ENCODE data around the gene THUMPD2. TPM values are rescaled to one million over a fixed set of nuclear protein-coding genes. Genes with fewer than 3 reads are reported as not detected.

Gene THUMPD2
- total and polyA plus RNA-seq, 9 donors: 10.5 to 22.0 (median 16.3) TPM

GRCh38 chr2:39755466-39755865 is 23.6 kb downstream of the THUMPD2 start:
- Histone ChIP-seq H3K36me3 (no peaks in the 10 kb centered on the region), H3K27ac (no peak overlapping the region), H3K27me3 (no peaks in the 10 kb centered on the region), H3K4me3 (no peak overlapping the region), H3K4me1 (ENCODE audit: insufficient read depth) (no peaks in the 10 kb centered on the region), H3K9me3 (no peaks in the 10 kb centered on the region)
- no peak for DNase-seq
- intact Hi-C loops (cut with DNase I): no loop called here
- TF ChIP-seq EP300 (IDR thresholded peaks at IDR 0.05) (no peak), POLR2A (IDR thresholded peaks at IDR 0.05) (no peak)
- TF ChIP-seq, protein P1, sequence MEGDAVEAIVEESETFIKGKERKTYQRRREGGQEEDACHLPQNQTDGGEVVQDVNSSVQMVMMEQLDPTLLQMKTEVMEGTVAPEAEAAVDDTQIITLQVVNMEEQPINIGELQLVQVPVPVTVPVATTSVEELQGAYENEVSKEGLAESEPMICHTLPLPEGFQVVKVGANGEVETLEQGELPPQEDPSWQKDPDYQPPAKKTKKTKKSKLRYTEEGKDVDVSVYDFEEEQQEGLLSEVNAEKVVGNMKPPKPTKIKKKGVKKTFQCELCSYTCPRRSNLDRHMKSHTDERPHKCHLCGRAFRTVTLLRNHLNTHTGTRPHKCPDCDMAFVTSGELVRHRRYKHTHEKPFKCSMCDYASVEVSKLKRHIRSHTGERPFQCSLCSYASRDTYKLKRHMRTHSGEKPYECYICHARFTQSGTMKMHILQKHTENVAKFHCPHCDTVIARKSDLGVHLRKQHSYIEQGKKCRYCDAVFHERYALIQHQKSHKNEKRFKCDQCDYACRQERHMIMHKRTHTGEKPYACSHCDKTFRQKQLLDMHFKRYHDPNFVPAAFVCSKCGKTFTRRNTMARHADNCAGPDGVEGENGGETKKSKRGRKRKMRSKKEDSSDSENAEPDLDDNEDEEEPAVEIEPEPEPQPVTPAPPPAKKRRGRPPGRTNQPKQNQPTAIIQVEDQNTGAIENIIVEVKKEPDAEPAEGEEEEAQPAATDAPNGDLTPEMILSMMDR (IDR thresholded peaks at IDR 0.05): no peak
- WGBS, 3 donors: 91 to 95% (median 92%) methylated on average over 1 of the region's 1 CpG

DNA sequence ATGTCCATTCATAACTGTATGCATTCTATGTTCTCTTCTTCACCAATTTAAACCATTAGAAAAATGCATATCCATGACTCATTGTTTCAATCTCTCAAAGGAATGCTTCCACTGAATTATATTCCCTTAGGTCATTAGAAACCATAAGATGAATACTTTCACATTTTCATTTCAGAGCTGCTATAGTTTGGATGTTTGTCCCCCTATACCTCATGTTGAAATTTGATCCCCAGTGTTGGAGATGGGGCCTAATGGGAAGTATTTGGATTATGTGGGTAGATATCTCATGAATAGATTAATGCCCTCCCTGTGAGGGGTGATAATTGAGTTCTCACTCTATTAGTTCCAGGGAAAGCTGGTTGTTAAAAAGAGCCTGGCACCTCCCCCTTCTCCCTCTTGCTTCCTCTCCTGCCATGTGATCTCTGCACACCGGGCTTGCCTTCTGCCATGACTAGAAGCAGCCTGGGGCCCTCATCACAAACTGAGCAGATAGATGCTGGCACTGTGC is 35.7 kb downstream of the THUMPD2 start:
- H3K27ac ChIP-seq: no peak overlapping the region
- H3K4me1 ChIP-seq (ENCODE audit: insufficient read depth): no peaks in the 10 kb centered on the region
- TF ChIP-seq, protein P1 (IDR thresholded peaks at IDR 0.05): no peak
- no peak for TF ChIP-seq POLR2A (IDR thresholded peaks at IDR 0.05)
- no peaks in the 10 kb centered on the region for H3K36me3 ChIP-seq
- no peak for DNase-seq
- intact Hi-C loops (cut with DNase I): no loop called here
- WGBS, 3 donors: 47 to 58% (median 52%) methylated on average over 1 of the region's 1 CpG
- no peaks in the 10 kb centered on the region for H3K27me3 ChIP-seq
- H3K9me3 ChIP-seq: no peaks in the 10 kb centered on the region
- no peak overlapping the region for H3K4me3 ChIP-seq

GRCh38 chr2:39741871-39742270 is 37.2 kb downstream of the THUMPD2 start:
- Histone ChIP-seq H3K27me3 (no peaks in the 10 kb centered on the region), H3K9me3 (no peaks in the 10 kb centered on the region), H3K36me3 (no peaks in the 10 kb centered on the region), H3K4me1 (ENCODE audit: insufficient read depth) (no peaks in the 10 kb centered on the region), H3K4me3 (no peak overlapping the region), H3K27ac (no peak overlapping the region)
- TF ChIP-seq, protein P1 (IDR thresholded peaks at IDR 0.05): no peak
- TF ChIP-seq EP300 (IDR thresholded peaks at IDR 0.05) (no peak), POLR2A (IDR thresholded peaks at IDR 0.05) (no peak)
- DNase-seq: no peak
- 94 to 95% (median 95%) methylated on average over 1 of the region's 1 CpG for WGBS, 3 donors
- intact Hi-C loops (cut with DNase I): no loop called here

DNA sequence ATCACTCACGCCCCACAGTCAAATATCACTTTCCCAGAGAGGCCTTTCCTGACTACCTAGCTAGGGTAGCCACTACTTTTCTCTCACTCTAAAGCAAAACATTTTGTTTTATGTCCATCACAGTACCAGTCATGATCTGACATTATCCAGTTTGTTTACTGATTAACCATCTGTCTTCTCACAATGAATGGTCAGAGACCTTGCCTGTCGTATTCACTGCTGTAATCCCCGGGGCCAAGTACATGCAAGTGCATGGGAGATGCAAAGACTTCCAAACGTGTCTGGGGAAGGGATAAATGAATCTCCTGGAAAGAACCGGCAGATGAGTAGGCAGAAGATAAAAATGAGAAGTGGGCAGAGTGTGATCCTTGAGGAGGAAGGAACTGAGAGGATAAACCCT is 39.7 kb downstream of the THUMPD2 start:
- Histone ChIP-seq H3K4me1 (ENCODE audit: insufficient read depth) (no peaks in the 10 kb centered on the region), H3K27ac (no peak overlapping the region), H3K27me3 (no peaks in the 10 kb centered on the region), H3K4me3 (no peak overlapping the region), H3K9me3 (no peaks in the 10 kb centered on the region), H3K36me3 (no peaks in the 10 kb centered on the region)
- no peak for DNase-seq
- TF ChIP-seq POLR2A (IDR thresholded peaks at IDR 0.05): no peak
- TF ChIP-seq EP300 (IDR thresholded peaks at IDR 0.05): no peak
- TF ChIP-seq, protein P1 (IDR thresholded peaks at IDR 0.05): no peak
- intact Hi-C loops (cut with DNase I): no loop called here
- WGBS, 3 donors: 67 to 78% (median 70%) methylated on average over 5 of the region's 5 CpGs

Data from ovary (tissue), 9 donors.